ENCODE results near the gene MBNL1. TPM values are rescaled to one million over a fixed set of nuclear protein-coding genes. Genes with fewer than 3 reads are reported as not detected.

The MBNL1 gene
- total RNA-seq, 1 donor from 2014 or later: 79.5 TPM

DNA sequence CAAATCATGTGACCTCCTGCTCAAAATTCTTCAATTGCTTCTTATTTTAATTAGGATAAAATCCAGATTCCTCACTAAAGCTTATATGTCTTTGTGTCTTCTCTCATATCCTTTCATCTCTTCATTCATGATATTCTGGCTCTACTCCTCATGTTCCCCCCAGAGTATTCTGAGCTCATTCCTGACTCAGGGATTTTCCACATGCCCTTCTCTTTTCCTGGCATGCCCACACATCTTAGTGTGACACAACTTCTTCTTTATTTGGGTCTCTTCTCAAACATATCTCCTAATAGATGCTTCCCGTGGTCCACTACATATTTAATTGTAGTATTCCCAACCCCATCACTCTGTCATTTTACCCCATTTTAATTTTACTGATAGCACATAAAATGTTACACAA, 15.2 kb upstream of the MBNL1 start:
- TF ChIP-seq, protein P1, sequence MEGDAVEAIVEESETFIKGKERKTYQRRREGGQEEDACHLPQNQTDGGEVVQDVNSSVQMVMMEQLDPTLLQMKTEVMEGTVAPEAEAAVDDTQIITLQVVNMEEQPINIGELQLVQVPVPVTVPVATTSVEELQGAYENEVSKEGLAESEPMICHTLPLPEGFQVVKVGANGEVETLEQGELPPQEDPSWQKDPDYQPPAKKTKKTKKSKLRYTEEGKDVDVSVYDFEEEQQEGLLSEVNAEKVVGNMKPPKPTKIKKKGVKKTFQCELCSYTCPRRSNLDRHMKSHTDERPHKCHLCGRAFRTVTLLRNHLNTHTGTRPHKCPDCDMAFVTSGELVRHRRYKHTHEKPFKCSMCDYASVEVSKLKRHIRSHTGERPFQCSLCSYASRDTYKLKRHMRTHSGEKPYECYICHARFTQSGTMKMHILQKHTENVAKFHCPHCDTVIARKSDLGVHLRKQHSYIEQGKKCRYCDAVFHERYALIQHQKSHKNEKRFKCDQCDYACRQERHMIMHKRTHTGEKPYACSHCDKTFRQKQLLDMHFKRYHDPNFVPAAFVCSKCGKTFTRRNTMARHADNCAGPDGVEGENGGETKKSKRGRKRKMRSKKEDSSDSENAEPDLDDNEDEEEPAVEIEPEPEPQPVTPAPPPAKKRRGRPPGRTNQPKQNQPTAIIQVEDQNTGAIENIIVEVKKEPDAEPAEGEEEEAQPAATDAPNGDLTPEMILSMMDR (IDR thresholded peaks at IDR 0.05; ENCODE audit: insufficient read depth, low read length, severe bottlenecking): no peak
- no peak for FAIRE-seq
- Histone ChIP-seq H3K4me3 (ENCODE audit: low read depth, low read length) (no peak overlapping the region), H3K27me3 (ENCODE audit: control insufficient read depth, insufficient read depth, low read length) (no peaks in the 10 kb centered on the region), H3K36me3 (ENCODE audit: control insufficient read depth, insufficient read depth, low read length) (no peaks in the 10 kb centered on the region)
- no peak for DNase-seq (ENCODE audit: low read depth)

DNA sequence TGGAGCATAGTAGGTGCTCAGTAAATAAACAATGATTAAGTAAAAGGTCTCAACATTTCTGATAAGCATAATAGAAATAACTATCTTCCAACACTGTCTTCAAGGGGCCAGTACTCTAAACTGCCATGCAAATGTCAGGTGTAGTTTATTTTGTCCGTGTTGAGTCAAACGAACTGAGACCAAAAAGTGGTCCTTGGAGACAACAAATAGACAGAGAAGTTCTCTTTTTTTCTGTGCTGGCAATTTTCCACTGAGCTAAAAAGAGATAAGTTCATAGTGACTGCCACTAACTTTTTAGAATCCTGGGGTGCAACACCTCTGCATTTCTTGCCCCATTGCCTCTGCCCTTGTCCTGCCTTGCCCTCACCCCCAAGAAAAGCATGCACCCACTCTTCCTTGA, 14.7 kb upstream of the MBNL1 start:
- no peak for DNase-seq (ENCODE audit: low read depth)
- H3K27me3 ChIP-seq (ENCODE audit: control insufficient read depth, insufficient read depth, low read length): no peaks in the 10 kb centered on the region
- no peak for FAIRE-seq
- TF ChIP-seq, protein P1 (IDR thresholded peaks at IDR 0.05; ENCODE audit: insufficient read depth, low read length, severe bottlenecking): no peak
- no peak overlapping the region for H3K4me3 ChIP-seq (ENCODE audit: low read depth, low read length)
- no peaks in the 10 kb centered on the region for H3K36me3 ChIP-seq (ENCODE audit: control insufficient read depth, insufficient read depth, low read length)

DNA sequence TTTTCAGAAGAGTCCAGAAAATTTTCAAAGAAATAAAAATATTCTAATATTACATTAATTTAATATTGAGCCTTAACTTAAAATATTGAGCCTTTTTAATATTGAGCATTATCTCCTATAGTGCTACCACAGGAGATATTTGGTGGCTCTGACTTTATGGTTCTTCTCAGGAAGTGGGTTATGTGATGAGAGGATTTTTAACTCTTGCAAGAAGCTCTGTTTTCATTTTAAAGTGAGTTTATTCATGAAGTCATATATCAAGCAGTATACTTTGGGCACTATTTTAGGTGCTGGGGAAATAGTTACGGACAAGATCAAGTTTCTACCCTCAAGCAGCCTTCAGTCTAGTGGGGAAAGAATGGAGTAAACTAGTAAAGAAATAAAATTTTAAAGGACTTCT, 13.4 kb upstream of the MBNL1 start:
- FAIRE-seq: no peak
- Histone ChIP-seq H3K36me3 (ENCODE audit: control insufficient read depth, insufficient read depth, low read length) (no peaks in the 10 kb centered on the region), H3K4me3 (ENCODE audit: low read depth, low read length) (no peak overlapping the region), H3K27me3 (ENCODE audit: control insufficient read depth, insufficient read depth, low read length) (no peaks in the 10 kb centered on the region)
- no peak for DNase-seq (ENCODE audit: low read depth)
- TF ChIP-seq, protein P1 (IDR thresholded peaks at IDR 0.05; ENCODE audit: insufficient read depth, low read length, severe bottlenecking): no peak

GRCh38 chr3:152256851-152257562, 11.7 kb upstream of the MBNL1 start:
- DNase-seq (ENCODE audit: low read depth): no peak
- H3K36me3 ChIP-seq (ENCODE audit: control insufficient read depth, insufficient read depth, low read length): no peaks in the 10 kb centered on the region
- TF ChIP-seq, protein P1 (IDR thresholded peaks at IDR 0.05; ENCODE audit: insufficient read depth, low read length, severe bottlenecking): no peak
- no peaks in the 10 kb centered on the region for H3K27me3 ChIP-seq (ENCODE audit: control insufficient read depth, insufficient read depth, low read length)
- H3K4me3 ChIP-seq (ENCODE audit: low read depth, low read length): no peak overlapping the region
- no peak for FAIRE-seq

GRCh38 chr3:152257563-152258035, 11.1 kb upstream of the MBNL1 start:
- FAIRE-seq: no peak

More at GRCh38 chr3:152257563-152258035, 11.1 kb upstream of the MBNL1 start:
- Histone ChIP-seq H3K4me3 (ENCODE audit: low read depth, low read length) (no peak overlapping the region), H3K36me3 (ENCODE audit: control insufficient read depth, insufficient read depth, low read length) (no peaks in the 10 kb centered on the region), H3K27me3 (ENCODE audit: control insufficient read depth, insufficient read depth, low read length) (no peaks in the 10 kb centered on the region)
- TF ChIP-seq, protein P1 (IDR thresholded peaks at IDR 0.05; ENCODE audit: insufficient read depth, low read length, severe bottlenecking): no peak
- DNase-seq (ENCODE audit: low read depth): no peak
